OCI-LY3 (cell line): Measurements from ENCODE around the gene POLR2L.

Source experiments
- EZH2phosphoT487 ChIP-seq: fragments of 200-600 bp; shearing (Covaris generic); IDR thresholded peaks from 2 replicates; pipeline ENCODE4 v1.6.1; 2018; ENCODE audit warnings: antibody characterized with exemption, mixed run types, low read depth
- TF ChIP-seq, protein P1 (sequence below): fragments of 200-600, 300-600 bp; sonication (generic); IDR thresholded peaks from 2 replicates; pipeline ENCODE4 v1.5.1; 2014; ENCODE audit warnings: antibody characterized with exemption, low read length, low read depth

DNA sequence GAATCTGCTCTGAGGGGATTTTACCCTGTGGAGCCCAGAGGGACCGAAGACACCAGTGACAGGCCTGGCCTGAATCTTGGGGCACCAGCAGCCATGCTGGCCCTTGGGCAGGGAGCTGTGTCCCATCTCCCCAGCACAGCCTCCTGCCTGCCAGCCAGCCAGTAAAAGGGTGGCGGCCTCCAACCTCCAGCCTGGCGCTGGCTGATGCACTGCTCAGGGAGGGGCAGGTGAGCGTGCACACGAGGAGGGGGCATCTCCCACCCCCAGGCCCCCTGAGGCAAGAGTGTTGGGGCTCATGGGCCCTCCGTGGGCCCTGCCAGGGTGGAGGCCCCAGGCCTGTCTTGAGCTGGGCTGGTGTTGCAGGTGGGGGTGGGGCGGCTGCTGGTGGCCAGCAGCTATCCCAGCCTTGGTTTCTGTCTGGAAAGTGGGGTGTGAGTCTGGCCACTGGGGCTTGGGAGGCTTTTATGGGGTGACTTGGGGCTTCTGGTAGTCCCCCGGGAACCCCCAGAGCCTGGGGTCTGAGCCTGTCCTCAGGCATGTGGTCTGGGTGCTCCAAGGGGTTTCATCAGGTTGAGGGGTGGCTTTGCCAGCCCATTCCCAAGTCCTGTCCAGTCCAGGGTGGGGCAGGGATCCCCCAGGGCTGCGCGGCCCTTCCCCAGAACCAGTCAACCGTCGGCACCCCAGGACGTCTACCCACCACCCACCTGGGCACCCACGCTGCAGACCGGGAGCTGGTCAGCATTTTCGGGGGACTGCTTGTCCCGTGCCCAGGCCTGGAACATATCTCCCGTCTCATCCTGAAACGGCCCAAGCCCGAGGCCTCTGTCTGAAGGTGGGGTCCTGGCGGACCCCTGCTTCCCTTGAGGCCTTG is 18.1 kb upstream of the POLR2L start:
- TF ChIP-seq, protein P1, sequence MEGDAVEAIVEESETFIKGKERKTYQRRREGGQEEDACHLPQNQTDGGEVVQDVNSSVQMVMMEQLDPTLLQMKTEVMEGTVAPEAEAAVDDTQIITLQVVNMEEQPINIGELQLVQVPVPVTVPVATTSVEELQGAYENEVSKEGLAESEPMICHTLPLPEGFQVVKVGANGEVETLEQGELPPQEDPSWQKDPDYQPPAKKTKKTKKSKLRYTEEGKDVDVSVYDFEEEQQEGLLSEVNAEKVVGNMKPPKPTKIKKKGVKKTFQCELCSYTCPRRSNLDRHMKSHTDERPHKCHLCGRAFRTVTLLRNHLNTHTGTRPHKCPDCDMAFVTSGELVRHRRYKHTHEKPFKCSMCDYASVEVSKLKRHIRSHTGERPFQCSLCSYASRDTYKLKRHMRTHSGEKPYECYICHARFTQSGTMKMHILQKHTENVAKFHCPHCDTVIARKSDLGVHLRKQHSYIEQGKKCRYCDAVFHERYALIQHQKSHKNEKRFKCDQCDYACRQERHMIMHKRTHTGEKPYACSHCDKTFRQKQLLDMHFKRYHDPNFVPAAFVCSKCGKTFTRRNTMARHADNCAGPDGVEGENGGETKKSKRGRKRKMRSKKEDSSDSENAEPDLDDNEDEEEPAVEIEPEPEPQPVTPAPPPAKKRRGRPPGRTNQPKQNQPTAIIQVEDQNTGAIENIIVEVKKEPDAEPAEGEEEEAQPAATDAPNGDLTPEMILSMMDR: no peak
- no peak for TF ChIP-seq EZH2phosphoT487
